Neuronal stem cell (in vitro differentiated cells): ENCODE measurements around the gene BMF.

Experiments used
- DNase-seq: peaks from one replicate; pipeline ENCODE4 v3.0.0-alpha.2; 2013; ENCODE audit warnings: low spot score
- H2AFZ ChIP-seq: one replicate; pipeline ENCODE4 v1.6.1; 2013; ENCODE audit warnings: mild to moderate bottlenecking, low read length, inconsistent platforms
- H2AK5ac ChIP-seq: 2 replicates; pipeline ENCODE4 v1.6.1; 2013; ENCODE audit warnings: low read depth, mild to moderate bottlenecking, inconsistent platforms, low read length, moderate library complexity, mixed read lengths
- H2BK120ac ChIP-seq: 2 replicates; pipeline ENCODE4 v1.6.1; 2013; ENCODE audit warnings: low read depth, mild to moderate bottlenecking, inconsistent platforms, low read length, moderate library complexity, mixed read lengths
- H2BK12ac ChIP-seq: one replicate; pipeline ENCODE4 v1.6.1; 2013; ENCODE audit warnings: low read length, inconsistent platforms
- H2BK15ac ChIP-seq: 2 replicates; pipeline ENCODE4 v1.6.1; 2013; ENCODE audit warnings: mild to moderate bottlenecking, low read length, inconsistent platforms, mixed read lengths
- H2BK5ac ChIP-seq: one replicate; pipeline ENCODE4 v1.6.1; 2013; ENCODE audit warnings: inconsistent platforms, mild to moderate bottlenecking, low read length, moderate library complexity
- H3K14ac ChIP-seq: one replicate; pipeline ENCODE4 v1.6.1; 2013; ENCODE audit warnings: low read length, inconsistent platforms
- H3K18ac ChIP-seq: 2 replicates; pipeline ENCODE4 v1.6.1; 2013; ENCODE audit warnings: low read length, inconsistent platforms
- H3K23ac ChIP-seq: 2 replicates; pipeline ENCODE4 v1.6.1; 2013; ENCODE audit warnings: low read depth, mild to moderate bottlenecking, mixed read lengths, low read length, inconsistent platforms; ENCODE audit not compliant: poor library complexity
- H3K27ac ChIP-seq: replicated peaks from 3 replicates; pipeline ENCODE4 v1.5.1; 2013; ENCODE audit warnings: low read length, inconsistent platforms
- H3K27me3 ChIP-seq, 3 experiments: 2 replicates each; pipeline ENCODE4 v1.6.1; 2013; ENCODE audit warnings: low read length in 3 of 3, mild to moderate bottlenecking in 2 of 3, inconsistent platforms in 1 of 3, low read depth in 1 of 3, mixed read lengths in 1 of 3, moderate library complexity in 1 of 3; ENCODE audit not compliant: control insufficient read depth in 3 of 3, insufficient read depth in 3 of 3
- H3K36me3 ChIP-seq, 2 donors: replicated peaks in 1 of 2; 2 replicates each; pipeline ENCODE4 v1.6.1; 2013; ENCODE audit warnings: low read length in 2 of 2; ENCODE audit not compliant: control insufficient read depth in 2 of 2, insufficient read depth in 2 of 2
- H3K4ac ChIP-seq: 2 replicates; pipeline ENCODE4 v1.6.1; 2013; ENCODE audit warnings: inconsistent platforms, mild to moderate bottlenecking, low read length, moderate library complexity
- H3K4me1 ChIP-seq, 2 donors: 1 replicate in 1 of 2; 2 replicates in 1 of 2; pipeline ENCODE4 v1.6.1; 2013; ENCODE audit warnings: low read length in 2 of 2, low read depth in 1 of 2; ENCODE audit not compliant: control insufficient read depth in 2 of 2, insufficient read depth in 1 of 2
- H3K4me2 ChIP-seq: one replicate; pipeline ENCODE4 v1.6.1; 2013; ENCODE audit warnings: mild to moderate bottlenecking, low read length, inconsistent platforms; ENCODE audit not compliant: insufficient read depth, poor library complexity, severe bottlenecking
- H3K4me3 ChIP-seq, 2 donors: 2 replicates each; pipeline ENCODE4 v1.5.1; 2013; ENCODE audit warnings: low read length in 2 of 2, mild to moderate bottlenecking in 2 of 2, inconsistent platforms in 1 of 2, moderate library complexity in 1 of 2
- H3K79me1 ChIP-seq: one replicate; pipeline ENCODE4 v1.6.1; 2013; ENCODE audit warnings: low read depth, mild to moderate bottlenecking, inconsistent platforms, low read length, moderate library complexity
- H3K9ac ChIP-seq: one replicate; pipeline ENCODE4 v1.6.1; 2013; ENCODE audit warnings: mild to moderate bottlenecking, low read depth, low read length, inconsistent platforms; ENCODE audit not compliant: poor library complexity
- H3K9me3 ChIP-seq, 2 donors: replicated peaks in 1 of 2; 2 replicates each; pipeline versions ENCODE3 to v1.6.1; 2013; ENCODE audit warnings: low read length in 2 of 2, mild to moderate bottlenecking in 2 of 2, inconsistent platforms in 1 of 2, low read depth in 1 of 2, mixed read lengths in 1 of 2, moderate library complexity in 1 of 2; ENCODE audit not compliant: control insufficient read depth in 2 of 2, insufficient read depth in 1 of 2
- H4K8ac ChIP-seq: one replicate; pipeline ENCODE4 v1.6.1; 2013; ENCODE audit warnings: low read depth, mild to moderate bottlenecking, inconsistent platforms, low read length, moderate library complexity
- H4K91ac ChIP-seq: one replicate; pipeline ENCODE4 v1.6.1; 2013; ENCODE audit warnings: low read length, low read depth, mild to moderate bottlenecking, inconsistent platforms; ENCODE audit not compliant: poor library complexity
- WGBS, 2 donors: extraction: QIAGEN DNeasy Blood & Tissue Kit; methylation state at CpG; one replicate each; pipeline ENCODE4 v1.1.7; 2013; ENCODE audit warnings: missing lambda C conversion rate in 2 of 2, mixed read lengths in 1 of 2; ENCODE audit not compliant: insufficient read length in 2 of 2, insufficient replicate concordance in 1 of 2; ENCODE audit errors: extremely low coverage in 2 of 2; 5-methylcytosine and 5-hydroxymethylcytosine counted together

Gene BMF

DNA sequence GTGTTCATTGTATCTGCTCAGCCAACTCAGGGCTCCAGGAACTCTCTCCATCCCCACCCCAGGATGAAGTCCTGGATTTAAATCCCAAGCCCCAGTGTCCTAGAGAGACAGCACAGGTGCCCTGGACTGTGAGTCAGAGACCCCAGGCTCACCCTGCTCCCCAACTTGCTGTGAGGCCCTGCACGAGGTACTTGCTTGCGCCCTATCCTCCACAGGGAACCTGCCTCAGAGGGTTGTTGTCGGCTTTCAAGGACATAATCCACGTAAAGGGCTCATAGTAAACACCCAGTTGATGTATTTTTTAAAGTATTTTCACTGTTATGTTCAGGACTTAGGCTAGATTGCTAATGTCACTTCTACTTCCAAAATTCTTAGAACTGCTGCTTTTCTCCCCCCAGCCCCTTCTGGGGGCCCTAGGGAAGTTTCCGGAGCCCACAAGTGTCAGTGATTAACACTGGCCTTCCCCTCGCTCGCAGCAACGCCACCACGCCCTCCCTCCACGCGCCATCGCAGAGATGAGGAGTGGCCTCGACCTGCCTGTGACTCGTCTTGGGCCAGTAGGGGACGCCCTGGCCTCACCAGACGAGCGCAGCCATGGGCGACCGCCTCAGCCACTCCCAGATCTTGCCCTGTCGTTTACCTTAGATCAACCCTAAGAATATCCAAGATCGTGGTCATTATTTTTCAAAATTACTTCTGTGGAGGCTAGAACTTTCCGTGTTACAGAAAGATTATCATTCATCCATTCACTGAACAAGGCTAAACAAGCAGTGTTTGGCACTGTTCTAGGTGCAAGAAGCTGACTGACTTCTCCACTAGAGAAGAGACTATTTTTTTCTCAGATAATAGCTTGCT, 63.7 kb downstream of the BMF start:
- WGBS, 2 donors: no CpG with 5 or more reads among the region's 22 CpGs
- no peak overlapping the region for H4K91ac ChIP-seq
- no peak overlapping the region for H2BK120ac ChIP-seq
- H3K79me1 ChIP-seq: no peaks in the 10 kb centered on the region
- H3K27me3 ChIP-seq: no peaks in the 10 kb centered on the region
- no peak overlapping the region for H4K8ac ChIP-seq
- H3K9ac ChIP-seq: no peak overlapping the region
- peak overlapping the region; percentile 12 for H3K4me2 ChIP-seq
- H2BK15ac ChIP-seq: no peak overlapping the region
- no peak overlapping the region for H3K18ac ChIP-seq
- H3K4me1 ChIP-seq: peaks cover 3 to 10% of the 10 kb centered on the region in 2 donors
- H2AFZ ChIP-seq: peak overlapping the region; percentile 89
- no peak overlapping the region for H2BK5ac ChIP-seq
- H3K4ac ChIP-seq: no peak overlapping the region
- no peak overlapping the region for H3K23ac ChIP-seq
- H2AK5ac ChIP-seq: no peak overlapping the region
- H3K4me3 ChIP-seq: no peak overlapping the region
- peak; percentile 56 for DNase-seq
- H2BK12ac ChIP-seq: no peak overlapping the region
- H3K36me3 ChIP-seq: no peaks in the 10 kb centered on the region
- H3K14ac ChIP-seq: no peak overlapping the region
- H3K9me3 ChIP-seq: no peaks in the 10 kb centered on the region
- no peak overlapping the region for H3K27ac ChIP-seq

- no peaks in the 10 kb centered on the region for H3K27me3 ChIP-seq
- H2AK5ac ChIP-seq: no peak overlapping the region
- no peaks in the 10 kb centered on the region for H3K9me3 ChIP-seq
- no peak overlapping the region for H4K8ac ChIP-seq
- H3K27ac ChIP-seq: no peak overlapping the region
- no peak overlapping the region for H2BK15ac ChIP-seq
- no peak overlapping the region for H3K9ac ChIP-seq
- WGBS, 2 donors: no CpG with 5 or more reads among the region's 10 CpGs
- H3K4me2 ChIP-seq: no peak overlapping the region
- H2BK5ac ChIP-seq: no peak overlapping the region
- H3K14ac ChIP-seq: no peak overlapping the region
- H3K23ac ChIP-seq: no peak overlapping the region
- H3K4me3 ChIP-seq: no peak overlapping the region
- no peak overlapping the region for H2BK120ac ChIP-seq
- H2AFZ ChIP-seq: peak overlapping the region; percentile 89
- H3K79me1 ChIP-seq: no peaks in the 10 kb centered on the region
- no peaks in the 10 kb centered on the region for H3K36me3 ChIP-seq
- no peak overlapping the region for H3K4ac ChIP-seq
- no peak for DNase-seq
- no peak overlapping the region for H2BK12ac ChIP-seq
- H4K91ac ChIP-seq: no peak overlapping the region
- peaks cover 3 to 11% of the 10 kb centered on the region in 2 donors for H3K4me1 ChIP-seq
- no peak overlapping the region for H3K18ac ChIP-seq
These were observed 64.6 kb downstream of the BMF start for GRCh38 chr15:40043927-40044716.

- no peak overlapping the region for H2AFZ ChIP-seq
- H2AK5ac ChIP-seq: no peak overlapping the region
- no peak overlapping the region for H3K4me2 ChIP-seq
- no peak overlapping the region for H3K4me3 ChIP-seq
- no peak overlapping the region for H3K4ac ChIP-seq
- peaks cover 4 to 12% of the 10 kb centered on the region in 2 donors for H3K4me1 ChIP-seq
- H3K18ac ChIP-seq: no peak overlapping the region
- no CpG with 5 or more reads among the region's 5 CpGs for WGBS, 2 donors
- H3K27me3 ChIP-seq: no peaks in the 10 kb centered on the region
- H2BK12ac ChIP-seq: no peak overlapping the region
- no peaks in the 10 kb centered on the region for H3K9me3 ChIP-seq
- no peak overlapping the region for H2BK15ac ChIP-seq
- DNase-seq: no peak
- H3K14ac ChIP-seq: no peak overlapping the region
- no peak overlapping the region for H4K91ac ChIP-seq
- no peaks in the 10 kb centered on the region for H3K79me1 ChIP-seq
- H2BK5ac ChIP-seq: no peak overlapping the region
- no peak overlapping the region for H3K9ac ChIP-seq
- no peak overlapping the region for H3K23ac ChIP-seq
- H3K27ac ChIP-seq: no peak overlapping the region
- no peak overlapping the region for H4K8ac ChIP-seq
- H2BK120ac ChIP-seq: no peak overlapping the region
- peaks cover 0 to 6% of the 10 kb centered on the region in 2 donors for H3K36me3 ChIP-seq
These were observed 65.8 kb downstream of the BMF start for GRCh38 chr15:40042791-40043320.

DNA sequence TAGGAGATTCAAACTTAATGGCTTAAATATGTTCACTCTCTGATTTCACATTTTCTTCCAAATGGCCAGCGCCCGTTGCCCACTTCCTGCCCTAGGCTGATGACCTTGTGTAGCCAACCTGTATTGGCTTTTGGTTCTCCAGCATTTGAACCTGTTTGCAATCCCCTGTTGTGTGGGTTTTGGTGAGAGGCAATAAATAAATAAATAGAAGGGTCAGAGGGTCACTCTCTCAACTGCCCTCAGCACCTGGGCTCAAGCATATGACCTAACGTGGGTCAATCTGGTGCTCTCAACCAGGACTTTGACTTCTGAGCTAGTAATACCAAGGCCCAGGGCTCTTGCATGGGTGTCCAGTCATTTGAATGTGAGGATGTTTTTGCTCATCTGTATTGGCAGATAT, 67.9 kb downstream of the BMF start:
- DNase-seq: no peak
- WGBS, 2 donors: no CpG with 5 or more reads among the region's 3 CpGs

More for the DNA sequence above, 67.9 kb downstream of the BMF start:
- Histone ChIP-seq H3K9me3 (no peaks in the 10 kb centered on the region), H3K9ac (no peak overlapping the region), H3K4me3 (no peak overlapping the region), H4K8ac (no peak overlapping the region), H3K4ac (no peak overlapping the region), H2BK5ac (no peak overlapping the region), H3K18ac (no peak overlapping the region), H3K36me3 (peaks cover 3 to 26% of the 10 kb centered on the region in 2 donors), H3K27me3 (no peaks in the 10 kb centered on the region), H2BK120ac (no peak overlapping the region), H2BK15ac (no peak overlapping the region), H4K91ac (no peak overlapping the region), H3K23ac (no peak overlapping the region), H2BK12ac (no peak overlapping the region), H3K4me2 (no peak overlapping the region), H2AK5ac (no peak overlapping the region), H3K4me1 (peaks cover 5 to 16% of the 10 kb centered on the region in 2 donors), H3K79me1 (no peaks in the 10 kb centered on the region), H3K27ac (no peak overlapping the region), H2AFZ (no peak overlapping the region), H3K14ac (no peak overlapping the region)
